PFSK-1 (cell line): ENCODE data around the gene ARHGAP9.

Experiments
- FOXP2 ChIP-seq: optimal IDR thresholded peaks from 2 replicates; pipeline ENCODE3; 2011; ENCODE audit warnings: borderline replicate concordance, control low read depth, inconsistent platforms; ENCODE audit not compliant: insufficient read depth; ENCODE audit errors: extremely low read length, extremely low read depth
- POLR2AphosphoS5 ChIP-seq: IDR thresholded peaks from 2 replicates; pipeline ENCODE4 v1.6.1; 2012; ENCODE audit warnings: low read depth, mild to moderate bottlenecking, control low read depth, low read length, moderate library complexity
- SIN3A ChIP-seq: IDR thresholded peaks from 2 replicates; pipeline ENCODE4 v1.6.1; 2012; ENCODE audit warnings: mild to moderate bottlenecking, low read length, moderate library complexity, borderline replicate concordance; ENCODE audit not compliant: insufficient read depth
- TAF1 ChIP-seq: IDR thresholded peaks from 2 replicates; pipeline ENCODE4 v1.6.1; 2012; ENCODE audit warnings: low read length, control low read depth, borderline replicate concordance; ENCODE audit not compliant: insufficient read depth
- TF ChIP-seq, protein P1 (sequence below), 2 experiments: IDR thresholded peaks; 2 replicates each; pipeline versions ENCODE4 v1.6.1 to v1.8.0; 2011 to 2012; ENCODE audit warnings: low read depth in 2 of 2, low read length in 2 of 2, control low read depth in 1 of 2, inconsistent platforms in 1 of 2, mild to moderate bottlenecking in 1 of 2, moderate library complexity in 1 of 2; ENCODE audit not compliant: insufficient read depth in 1 of 2

ARHGAP9 gene

DNA sequence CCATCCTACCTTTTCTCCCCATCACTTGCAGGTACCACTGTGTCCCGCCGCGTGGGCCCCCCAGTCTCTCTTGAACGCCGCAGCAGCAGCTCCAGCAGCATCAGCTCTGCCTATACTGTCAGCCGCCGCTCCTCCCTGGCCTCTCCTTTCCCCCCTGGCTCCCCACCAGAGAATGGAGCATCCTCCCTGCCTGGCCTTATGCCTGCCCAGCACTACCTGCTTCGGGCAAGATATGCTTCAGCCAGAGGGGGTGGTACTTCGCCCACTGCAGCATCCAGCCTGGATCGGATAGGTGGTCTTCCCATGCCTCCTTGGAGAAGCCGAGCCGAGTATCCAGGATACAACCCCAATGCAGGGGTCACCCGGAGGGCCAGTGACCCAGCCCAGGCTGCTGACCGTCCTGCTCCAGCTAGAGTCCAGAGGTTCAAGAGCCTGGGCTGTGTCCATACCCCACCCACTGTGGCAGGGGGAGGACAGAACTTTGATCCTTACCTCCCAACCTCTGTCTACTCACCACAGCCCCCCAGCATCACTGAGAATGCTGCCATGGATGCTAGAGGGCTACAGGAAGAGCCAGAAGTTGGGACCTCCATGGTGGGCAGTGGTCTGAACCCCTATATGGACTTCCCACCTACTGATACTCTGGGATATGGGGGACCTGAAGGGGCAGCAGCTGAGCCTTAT lies 9.2 kb downstream of the ARHGAP9 start:
- no peak for TF ChIP-seq FOXP2
- no peak for TF ChIP-seq SIN3A
- TF ChIP-seq TAF1, result no peak
- TF ChIP-seq, protein P1, sequence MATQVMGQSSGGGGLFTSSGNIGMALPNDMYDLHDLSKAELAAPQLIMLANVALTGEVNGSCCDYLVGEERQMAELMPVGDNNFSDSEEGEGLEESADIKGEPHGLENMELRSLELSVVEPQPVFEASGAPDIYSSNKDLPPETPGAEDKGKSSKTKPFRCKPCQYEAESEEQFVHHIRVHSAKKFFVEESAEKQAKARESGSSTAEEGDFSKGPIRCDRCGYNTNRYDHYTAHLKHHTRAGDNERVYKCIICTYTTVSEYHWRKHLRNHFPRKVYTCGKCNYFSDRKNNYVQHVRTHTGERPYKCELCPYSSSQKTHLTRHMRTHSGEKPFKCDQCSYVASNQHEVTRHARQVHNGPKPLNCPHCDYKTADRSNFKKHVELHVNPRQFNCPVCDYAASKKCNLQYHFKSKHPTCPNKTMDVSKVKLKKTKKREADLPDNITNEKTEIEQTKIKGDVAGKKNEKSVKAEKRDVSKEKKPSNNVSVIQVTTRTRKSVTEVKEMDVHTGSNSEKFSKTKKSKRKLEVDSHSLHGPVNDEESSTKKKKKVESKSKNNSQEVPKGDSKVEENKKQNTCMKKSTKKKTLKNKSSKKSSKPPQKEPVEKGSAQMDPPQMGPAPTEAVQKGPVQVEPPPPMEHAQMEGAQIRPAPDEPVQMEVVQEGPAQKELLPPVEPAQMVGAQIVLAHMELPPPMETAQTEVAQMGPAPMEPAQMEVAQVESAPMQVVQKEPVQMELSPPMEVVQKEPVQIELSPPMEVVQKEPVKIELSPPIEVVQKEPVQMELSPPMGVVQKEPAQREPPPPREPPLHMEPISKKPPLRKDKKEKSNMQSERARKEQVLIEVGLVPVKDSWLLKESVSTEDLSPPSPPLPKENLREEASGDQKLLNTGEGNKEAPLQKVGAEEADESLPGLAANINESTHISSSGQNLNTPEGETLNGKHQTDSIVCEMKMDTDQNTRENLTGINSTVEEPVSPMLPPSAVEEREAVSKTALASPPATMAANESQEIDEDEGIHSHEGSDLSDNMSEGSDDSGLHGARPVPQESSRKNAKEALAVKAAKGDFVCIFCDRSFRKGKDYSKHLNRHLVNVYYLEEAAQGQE (IDR thresholded peaks at IDR 0.05; ENCODE audit: insufficient read depth in 1 of 2, low read depth in 2 of 2, low read length in 2 of 2), result no peak
- TF ChIP-seq POLR2AphosphoS5, result no peak

DNA sequence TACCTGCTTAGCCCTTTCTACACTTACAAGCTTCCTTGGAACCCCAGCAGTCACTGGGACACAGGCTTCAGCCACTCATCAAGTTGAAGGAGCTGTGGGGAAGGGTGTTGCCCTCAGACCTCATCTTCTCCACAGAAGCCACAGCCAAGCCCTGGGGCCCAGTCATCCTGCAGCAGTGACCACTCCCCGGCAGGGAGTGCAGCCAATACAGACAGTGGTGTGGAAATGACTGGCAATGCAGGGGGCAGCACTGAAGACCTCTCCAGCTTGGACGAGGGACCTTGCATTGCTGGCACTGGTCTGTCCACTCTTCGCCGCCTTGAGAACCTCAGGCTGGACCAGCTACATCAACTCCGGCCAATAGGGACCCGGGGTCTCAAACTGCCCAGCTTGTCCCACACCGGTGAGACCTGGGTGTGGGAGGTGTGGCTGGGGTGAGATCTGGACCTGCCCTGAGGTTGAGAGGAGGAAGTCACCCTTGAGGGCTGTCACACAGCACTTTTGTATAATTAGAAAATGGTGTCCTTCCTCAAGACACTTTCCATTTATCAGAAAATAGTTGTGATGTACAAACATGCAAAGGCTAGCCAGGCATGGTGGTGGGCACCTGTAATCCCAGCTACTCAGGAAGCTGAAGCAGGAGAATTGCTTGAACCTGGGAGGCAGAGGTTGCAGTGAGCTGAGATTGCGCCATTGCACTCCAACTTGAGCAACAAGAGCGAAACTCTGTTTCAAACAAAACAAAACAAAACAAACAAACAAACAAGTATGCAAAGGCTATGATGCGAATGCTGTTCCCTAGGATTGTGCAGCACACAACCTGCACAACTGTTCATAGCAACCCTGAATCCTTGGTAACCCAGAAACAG lies 10.1 kb downstream of the ARHGAP9 start:
- TF ChIP-seq, protein P1 (IDR thresholded peaks at IDR 0.05; ENCODE audit: insufficient read depth in 1 of 2, low read depth in 2 of 2, low read length in 2 of 2), result no peak
- TF ChIP-seq POLR2AphosphoS5 (no peak), SIN3A (no peak), FOXP2 (no peak), TAF1 (no peak)

DNA sequence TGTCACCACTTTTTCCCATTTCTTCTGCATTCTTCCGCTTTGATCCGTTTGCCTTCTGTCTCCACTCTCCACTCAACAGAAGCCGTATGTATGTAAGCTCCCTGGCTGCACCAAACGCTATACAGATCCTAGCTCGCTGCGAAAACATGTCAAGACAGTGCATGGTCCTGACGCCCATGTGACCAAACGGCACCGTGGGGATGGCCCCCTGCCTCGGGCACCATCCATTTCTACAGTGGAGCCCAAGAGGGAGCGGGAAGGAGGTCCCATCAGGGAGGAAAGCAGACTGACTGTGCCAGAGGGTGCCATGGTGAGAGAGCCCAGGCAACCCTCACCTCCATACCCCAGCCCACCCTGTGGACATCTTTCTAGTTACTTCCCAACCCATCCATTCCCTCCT lies 11.8 kb downstream of the ARHGAP9 start:
- no peak for TF ChIP-seq SIN3A
- no peak for TF ChIP-seq POLR2AphosphoS5

GRCh38 chr12:57467212-57467874 lies 12.3 kb downstream of the ARHGAP9 start:
- no peak for TF ChIP-seq FOXP2
- TF ChIP-seq, protein P1 (IDR thresholded peaks at IDR 0.05; ENCODE audit: insufficient read depth in 1 of 2, low read depth in 2 of 2, low read length in 2 of 2), result no peak

DNA sequence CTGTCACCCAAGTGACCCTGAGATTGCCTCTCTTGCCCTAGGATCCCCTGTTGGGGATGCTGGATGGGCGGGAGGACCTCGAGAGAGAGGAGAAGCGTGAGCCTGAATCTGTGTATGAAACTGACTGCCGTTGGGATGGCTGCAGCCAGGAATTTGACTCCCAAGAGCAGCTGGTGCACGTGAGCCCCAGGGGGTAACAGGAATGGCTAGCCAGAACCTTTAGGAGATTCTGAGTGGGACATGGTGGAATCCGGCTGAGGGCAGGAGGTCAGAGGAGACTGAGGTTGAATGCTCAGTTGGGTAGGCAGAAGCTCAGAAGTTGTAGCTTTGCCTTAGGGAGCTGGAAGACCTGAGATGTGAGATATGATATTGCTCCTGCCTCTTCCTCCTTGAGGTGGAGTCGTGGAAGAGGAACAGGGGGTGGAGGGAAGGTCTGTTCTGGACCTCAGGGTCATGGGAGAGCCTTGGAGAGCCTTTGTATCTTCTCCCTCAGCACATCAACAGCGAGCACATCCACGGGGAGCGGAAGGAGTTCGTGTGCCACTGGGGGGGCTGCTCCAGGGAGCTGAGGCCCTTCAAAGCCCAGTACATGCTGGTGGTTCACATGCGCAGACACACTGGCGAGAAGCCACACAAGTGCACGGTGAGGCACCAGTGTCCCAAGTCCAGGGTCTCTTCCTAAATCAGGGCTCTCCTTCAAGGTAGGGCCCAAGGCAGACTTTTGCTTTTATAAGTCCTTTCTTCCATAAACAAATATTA lies 13.7 kb downstream of the ARHGAP9 start:
- TF ChIP-seq TAF1, result no peak
- TF ChIP-seq FOXP2, result no peak
- no peak for TF ChIP-seq SIN3A
- TF ChIP-seq, protein P1 (IDR thresholded peaks at IDR 0.05; ENCODE audit: insufficient read depth in 1 of 2, low read depth in 2 of 2, low read length in 2 of 2), result no peak
- no peak for TF ChIP-seq POLR2AphosphoS5
